AG09319 (cell line): Measurements from ENCODE around the gene IFI30.
"Not testable (repeated sequence)": the region's sequence is repeated elsewhere in the genome, so short reads cannot be mapped to it uniquely, and the experiment has no call there.

Experiments
- DNase-seq: peaks from one replicate; pipeline ENCODE4 v3.0.0-alpha.2; 2010; ENCODE audit warnings: low read depth; ENCODE audit errors: extremely low read depth
- TF ChIP-seq, protein P1 (sequence below): IDR thresholded peaks from 2 replicates; pipeline ENCODE4 v1.5.1; 2011; ENCODE audit warnings: low read depth, mild to moderate bottlenecking, inconsistent platforms, low read length, moderate library complexity

The IFI30 gene

DNA sequence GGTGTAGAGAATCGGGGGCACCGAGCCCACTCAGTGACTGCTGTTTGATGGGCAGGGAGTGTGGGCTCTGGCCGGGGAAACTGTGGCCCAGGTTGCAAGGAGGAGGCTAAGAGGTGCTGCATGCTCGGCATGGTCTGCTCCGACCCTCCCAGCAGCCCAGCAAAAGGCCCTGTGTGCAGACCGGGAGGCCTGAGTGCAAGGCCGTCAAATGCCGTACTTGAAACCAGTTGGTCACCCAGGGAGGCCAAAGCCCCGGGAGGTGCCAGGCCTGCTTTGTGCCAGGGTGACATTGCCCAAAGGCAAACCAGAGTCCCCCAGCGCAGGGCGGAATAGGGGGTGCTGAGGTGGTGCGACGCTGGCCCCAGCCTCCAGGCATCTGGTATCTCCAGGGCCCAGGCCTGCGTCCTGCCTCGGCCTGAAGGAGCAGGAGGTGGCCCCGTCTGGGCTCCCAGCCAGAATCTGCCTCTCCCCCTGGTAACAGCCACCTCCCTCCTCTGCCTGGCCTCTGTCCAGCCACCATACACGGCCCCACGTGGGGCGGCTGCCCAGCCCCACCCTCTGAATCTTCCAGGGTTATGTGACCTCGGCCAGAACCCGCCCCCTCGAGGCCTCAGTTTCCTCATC is 16.7 kb upstream of the IFI30 start:
- peak; percentile 59 for DNase-seq

DNA sequence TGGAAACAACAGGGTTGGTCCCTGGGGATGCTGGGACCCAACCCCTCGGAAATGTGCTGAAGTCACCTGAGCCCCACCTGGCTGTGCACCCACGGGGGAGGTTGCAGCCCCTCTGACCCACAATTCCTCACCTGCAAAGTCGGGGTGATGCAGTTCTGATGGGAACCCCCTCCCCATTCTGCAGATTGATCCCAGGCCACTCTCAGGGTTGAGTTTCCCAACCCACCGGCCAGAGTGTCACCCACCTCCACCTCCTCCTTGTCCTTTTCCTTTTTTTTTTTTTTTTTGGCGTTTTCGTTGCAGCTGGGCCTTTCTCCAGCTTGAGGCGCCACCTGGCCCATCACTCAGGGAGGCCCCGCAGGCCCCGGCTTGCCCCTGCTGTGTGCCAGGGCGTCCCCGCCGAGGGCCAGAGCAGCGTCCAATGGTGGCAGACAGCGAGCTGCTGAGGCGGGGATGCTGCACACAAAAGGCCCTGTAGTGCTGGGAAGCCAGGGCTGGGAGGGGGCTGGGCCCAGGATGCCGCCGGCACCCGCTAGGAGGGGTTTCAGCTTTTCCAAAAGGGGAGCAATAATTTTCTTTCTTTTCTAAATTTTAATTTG is 16.0 kb upstream of the IFI30 start:
- TF ChIP-seq, protein P1, sequence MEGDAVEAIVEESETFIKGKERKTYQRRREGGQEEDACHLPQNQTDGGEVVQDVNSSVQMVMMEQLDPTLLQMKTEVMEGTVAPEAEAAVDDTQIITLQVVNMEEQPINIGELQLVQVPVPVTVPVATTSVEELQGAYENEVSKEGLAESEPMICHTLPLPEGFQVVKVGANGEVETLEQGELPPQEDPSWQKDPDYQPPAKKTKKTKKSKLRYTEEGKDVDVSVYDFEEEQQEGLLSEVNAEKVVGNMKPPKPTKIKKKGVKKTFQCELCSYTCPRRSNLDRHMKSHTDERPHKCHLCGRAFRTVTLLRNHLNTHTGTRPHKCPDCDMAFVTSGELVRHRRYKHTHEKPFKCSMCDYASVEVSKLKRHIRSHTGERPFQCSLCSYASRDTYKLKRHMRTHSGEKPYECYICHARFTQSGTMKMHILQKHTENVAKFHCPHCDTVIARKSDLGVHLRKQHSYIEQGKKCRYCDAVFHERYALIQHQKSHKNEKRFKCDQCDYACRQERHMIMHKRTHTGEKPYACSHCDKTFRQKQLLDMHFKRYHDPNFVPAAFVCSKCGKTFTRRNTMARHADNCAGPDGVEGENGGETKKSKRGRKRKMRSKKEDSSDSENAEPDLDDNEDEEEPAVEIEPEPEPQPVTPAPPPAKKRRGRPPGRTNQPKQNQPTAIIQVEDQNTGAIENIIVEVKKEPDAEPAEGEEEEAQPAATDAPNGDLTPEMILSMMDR = no peak

More for the DNA sequence above, 16.7 kb upstream of the IFI30 start:
- TF ChIP-seq, protein P1 = no peak

DNA sequence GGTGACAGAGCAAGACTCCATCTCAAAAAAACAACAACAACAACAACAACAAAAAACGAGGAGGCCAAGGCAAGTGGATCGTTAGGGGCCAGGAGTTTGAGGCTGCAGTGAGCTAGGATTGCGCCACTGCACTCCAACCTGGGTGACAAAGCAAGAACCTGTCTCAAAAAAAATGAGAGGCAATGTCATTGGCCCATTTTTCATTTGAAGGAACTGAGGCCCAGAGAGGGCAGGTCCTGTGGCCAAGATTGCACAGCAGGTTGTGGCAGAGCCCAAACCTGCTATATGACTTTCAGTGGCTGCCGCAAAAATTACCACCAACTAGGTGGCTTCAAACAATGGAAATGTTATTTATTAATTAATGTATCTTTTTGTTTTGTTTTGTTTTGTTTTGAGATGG is 15.1 kb upstream of the IFI30 start:
- TF ChIP-seq, protein P1 = no peak
- no peak for DNase-seq

More for the DNA sequence above, 16.0 kb upstream of the IFI30 start:
- DNase-seq = no peak

DNA sequence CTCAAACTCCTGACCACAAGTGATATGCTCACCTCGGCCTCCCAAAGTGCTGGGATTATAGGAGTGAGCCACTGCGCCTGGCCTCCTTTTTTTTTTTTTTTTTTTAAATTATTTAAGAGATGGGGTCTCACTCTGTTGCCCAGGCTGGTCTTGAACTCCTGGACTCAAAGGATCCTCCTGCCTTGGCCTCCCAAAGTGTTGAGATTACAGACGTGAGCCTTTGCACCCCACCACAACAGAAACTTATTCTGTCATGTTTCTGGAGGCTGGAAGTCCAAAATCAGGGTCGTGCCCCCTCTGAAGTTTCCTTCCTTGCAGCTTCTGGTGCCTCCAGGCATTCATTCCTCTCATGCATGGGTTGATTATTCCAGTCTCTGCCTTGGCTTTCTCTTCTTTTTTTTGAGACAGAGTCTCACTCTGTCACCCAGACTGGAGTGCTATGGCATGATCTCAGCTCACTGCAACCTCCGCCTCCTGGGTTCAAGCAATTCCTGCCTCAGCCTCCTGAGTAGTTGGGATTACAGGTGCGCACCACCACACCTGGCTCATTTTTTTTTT is 14.5 kb upstream of the IFI30 start:
- not testable (repeated sequence) for DNase-seq

DNA sequence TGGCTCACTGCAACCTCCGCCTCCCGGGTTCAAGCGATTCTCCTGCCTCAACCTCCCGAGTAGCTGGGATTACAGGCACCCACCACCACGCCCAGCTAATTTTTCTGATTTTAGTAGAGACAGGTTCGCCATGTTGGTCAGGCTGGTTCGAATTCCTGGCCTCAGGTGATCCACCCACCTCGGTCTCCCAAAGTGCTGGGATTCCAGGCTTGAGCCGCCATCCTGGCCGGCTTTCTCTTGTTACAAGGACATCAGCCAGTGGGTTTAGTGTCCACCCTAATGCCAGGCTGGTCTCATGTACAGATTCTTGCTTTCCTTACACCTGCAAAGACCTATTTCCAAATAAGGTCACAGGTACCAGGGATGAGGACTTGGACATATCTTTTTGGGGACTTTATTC is 13.8 kb upstream of the IFI30 start:
- DNase-seq = no peak
- TF ChIP-seq, protein P1 = no peak

DNA sequence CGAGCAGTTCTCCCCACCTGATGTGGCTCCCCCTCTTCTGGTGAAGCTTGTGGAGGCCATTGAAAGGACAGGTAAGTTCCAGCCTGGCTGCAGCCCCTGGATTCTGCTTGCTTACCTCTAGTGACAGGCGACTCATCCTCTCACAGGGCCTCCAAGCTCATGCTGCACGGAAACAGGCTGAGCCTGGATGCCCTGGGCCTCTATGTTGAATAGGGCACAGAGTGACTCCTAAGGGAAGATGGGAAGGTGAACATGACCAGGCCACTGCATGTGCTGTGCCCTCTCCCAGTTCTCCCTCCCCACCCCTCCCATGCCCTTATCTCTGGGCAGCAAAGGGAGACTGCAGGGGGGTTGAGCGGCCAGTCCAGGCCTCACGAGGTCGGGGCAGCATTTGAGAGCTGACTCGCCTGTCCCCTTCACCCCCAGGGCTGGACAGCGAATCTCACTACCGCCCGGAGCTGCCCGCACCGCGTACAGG is 13.1 kb upstream of the IFI30 start:
- TF ChIP-seq, protein P1 = no peak
- no peak for DNase-seq

DNA sequence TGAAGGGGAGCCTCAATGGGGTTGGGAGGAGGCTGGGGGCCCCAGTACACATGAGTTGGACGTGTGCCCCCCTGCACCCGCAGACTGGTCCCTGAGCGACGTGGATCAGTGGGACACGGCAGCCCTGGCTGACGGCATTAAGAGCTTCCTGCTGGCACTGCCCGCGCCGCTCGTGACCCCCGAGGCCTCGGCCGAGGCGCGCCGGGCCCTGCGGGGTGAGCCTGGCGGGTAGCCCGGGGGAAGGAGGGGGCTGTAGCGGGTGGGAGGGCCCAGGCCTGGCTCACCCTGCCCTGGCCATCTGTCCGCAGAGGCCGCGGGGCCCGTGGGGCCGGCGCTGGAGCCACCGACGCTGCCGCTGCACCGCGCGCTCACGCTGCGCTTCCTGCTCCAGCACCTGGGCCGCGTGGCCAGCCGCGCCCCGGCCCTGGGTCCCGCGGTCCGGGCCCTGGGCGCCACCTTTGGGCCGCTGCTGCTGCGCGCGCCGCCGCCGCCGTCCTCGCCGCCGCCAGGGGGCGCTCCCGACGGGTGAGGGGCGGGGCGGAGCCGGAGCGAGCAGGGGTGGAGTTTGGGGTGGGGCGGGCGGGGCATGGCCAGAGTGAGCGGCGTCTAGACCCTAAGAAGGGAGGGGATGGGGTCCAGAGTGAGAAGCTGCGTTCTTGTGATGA is 12.5 kb upstream of the IFI30 start:
- TF ChIP-seq, protein P1 = peak; percentile 22

More for the DNA sequence above, 12.5 kb upstream of the IFI30 start:
- peak; percentile 19 for DNase-seq
